SK-N-SH treated with all-trans-retinoic acid at 6 μM for 48 hours (cell line): ENCODE data around the gene DMRTC2.

Experiments
- ZFP30 ChIP-seq: fragments of 450-650 bp; formaldehyde crosslinking; IDR thresholded peaks from 2 replicates; pipeline ENCODE4 v1.5.0; 2022; ENCODE audit warnings: mild to moderate bottlenecking, moderate library complexity
- TF ChIP-seq, protein P1 (sequence below): fragments of 250-450 bp; sonication (Bioruptor Pico); IDR thresholded peaks from 2 replicates; pipeline ENCODE4 v1.5.0; 2020; ENCODE audit warnings: mild to moderate bottlenecking, moderate library complexity
- TF ChIP-seq, protein P2 (sequence below): fragments of 250-450 bp; sonication (Bioruptor Pico); IDR thresholded peaks from 2 replicates; pipeline ENCODE4 v1.8.0; 2020; ENCODE audit warnings: mild to moderate bottlenecking, moderate library complexity, borderline replicate concordance

DNA sequence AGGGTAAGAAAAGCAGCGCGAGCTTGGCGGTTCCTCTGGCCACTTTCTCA, at the start of gene DMRTC2:
- no peak for TF ChIP-seq ZFP30
- TF ChIP-seq, protein P1, sequence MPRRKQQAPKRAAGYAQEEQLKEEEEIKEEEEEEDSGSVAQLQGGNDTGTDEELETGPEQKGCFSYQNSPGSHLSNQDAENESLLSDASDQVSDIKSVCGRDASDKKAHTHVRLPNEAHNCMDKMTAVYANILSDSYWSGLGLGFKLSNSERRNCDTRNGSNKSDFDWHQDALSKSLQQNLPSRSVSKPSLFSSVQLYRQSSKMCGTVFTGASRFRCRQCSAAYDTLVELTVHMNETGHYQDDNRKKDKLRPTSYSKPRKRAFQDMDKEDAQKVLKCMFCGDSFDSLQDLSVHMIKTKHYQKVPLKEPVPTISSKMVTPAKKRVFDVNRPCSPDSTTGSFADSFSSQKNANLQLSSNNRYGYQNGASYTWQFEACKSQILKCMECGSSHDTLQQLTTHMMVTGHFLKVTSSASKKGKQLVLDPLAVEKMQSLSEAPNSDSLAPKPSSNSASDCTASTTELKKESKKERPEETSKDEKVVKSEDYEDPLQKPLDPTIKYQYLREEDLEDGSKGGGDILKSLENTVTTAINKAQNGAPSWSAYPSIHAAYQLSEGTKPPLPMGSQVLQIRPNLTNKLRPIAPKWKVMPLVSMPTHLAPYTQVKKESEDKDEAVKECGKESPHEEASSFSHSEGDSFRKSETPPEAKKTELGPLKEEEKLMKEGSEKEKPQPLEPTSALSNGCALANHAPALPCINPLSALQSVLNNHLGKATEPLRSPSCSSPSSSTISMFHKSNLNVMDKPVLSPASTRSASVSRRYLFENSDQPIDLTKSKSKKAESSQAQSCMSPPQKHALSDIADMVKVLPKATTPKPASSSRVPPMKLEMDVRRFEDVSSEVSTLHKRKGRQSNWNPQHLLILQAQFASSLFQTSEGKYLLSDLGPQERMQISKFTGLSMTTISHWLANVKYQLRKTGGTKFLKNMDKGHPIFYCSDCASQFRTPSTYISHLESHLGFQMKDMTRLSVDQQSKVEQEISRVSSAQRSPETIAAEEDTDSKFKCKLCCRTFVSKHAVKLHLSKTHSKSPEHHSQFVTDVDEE (CRISPR knock-in tag) = no peak
- TF ChIP-seq, protein P2, sequence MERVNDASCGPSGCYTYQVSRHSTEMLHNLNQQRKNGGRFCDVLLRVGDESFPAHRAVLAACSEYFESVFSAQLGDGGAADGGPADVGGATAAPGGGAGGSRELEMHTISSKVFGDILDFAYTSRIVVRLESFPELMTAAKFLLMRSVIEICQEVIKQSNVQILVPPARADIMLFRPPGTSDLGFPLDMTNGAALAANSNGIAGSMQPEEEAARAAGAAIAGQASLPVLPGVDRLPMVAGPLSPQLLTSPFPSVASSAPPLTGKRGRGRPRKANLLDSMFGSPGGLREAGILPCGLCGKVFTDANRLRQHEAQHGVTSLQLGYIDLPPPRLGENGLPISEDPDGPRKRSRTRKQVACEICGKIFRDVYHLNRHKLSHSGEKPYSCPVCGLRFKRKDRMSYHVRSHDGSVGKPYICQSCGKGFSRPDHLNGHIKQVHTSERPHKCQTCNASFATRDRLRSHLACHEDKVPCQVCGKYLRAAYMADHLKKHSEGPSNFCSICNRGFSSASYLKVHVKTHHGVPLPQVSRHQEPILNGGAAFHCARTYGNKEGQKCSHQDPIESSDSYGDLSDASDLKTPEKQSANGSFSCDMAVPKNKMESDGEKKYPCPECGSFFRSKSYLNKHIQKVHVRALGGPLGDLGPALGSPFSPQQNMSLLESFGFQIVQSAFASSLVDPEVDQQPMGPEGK (CRISPR knock-in tag) = no peak
